GM12872 (cell line): ENCODE measurements around the gene PODXL.

Experiments used
- TF ChIP-seq, protein P1 (sequence below): IDR thresholded peaks from 3 replicates; pipeline ENCODE4 v1.5.1; 2011; ENCODE audit warnings: low read depth, mild to moderate bottlenecking, low read length, moderate library complexity; ENCODE audit not compliant: insufficient read depth

Gene PODXL

DNA sequence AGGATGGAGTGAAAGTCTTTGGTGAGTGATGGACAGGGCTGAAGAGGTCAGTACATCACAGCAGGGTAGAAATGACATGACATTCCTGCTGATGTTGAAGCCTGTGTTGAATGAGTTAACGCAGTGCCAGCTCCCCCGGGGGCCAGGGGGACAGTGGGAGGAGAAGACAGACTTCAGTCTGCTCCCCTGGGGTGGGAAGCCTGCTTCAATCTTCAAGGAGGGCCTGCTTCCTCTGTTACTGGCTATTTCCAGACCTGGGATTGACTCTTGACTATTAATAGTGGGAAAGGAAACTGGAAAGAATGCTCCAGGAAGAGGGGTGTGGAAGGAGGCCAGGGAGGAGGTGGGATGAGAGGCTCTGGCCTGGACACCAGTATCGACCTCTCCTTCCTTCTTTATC lies 27.2 kb downstream of the PODXL start:
- TF ChIP-seq, protein P1, sequence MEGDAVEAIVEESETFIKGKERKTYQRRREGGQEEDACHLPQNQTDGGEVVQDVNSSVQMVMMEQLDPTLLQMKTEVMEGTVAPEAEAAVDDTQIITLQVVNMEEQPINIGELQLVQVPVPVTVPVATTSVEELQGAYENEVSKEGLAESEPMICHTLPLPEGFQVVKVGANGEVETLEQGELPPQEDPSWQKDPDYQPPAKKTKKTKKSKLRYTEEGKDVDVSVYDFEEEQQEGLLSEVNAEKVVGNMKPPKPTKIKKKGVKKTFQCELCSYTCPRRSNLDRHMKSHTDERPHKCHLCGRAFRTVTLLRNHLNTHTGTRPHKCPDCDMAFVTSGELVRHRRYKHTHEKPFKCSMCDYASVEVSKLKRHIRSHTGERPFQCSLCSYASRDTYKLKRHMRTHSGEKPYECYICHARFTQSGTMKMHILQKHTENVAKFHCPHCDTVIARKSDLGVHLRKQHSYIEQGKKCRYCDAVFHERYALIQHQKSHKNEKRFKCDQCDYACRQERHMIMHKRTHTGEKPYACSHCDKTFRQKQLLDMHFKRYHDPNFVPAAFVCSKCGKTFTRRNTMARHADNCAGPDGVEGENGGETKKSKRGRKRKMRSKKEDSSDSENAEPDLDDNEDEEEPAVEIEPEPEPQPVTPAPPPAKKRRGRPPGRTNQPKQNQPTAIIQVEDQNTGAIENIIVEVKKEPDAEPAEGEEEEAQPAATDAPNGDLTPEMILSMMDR: no peak

DNA sequence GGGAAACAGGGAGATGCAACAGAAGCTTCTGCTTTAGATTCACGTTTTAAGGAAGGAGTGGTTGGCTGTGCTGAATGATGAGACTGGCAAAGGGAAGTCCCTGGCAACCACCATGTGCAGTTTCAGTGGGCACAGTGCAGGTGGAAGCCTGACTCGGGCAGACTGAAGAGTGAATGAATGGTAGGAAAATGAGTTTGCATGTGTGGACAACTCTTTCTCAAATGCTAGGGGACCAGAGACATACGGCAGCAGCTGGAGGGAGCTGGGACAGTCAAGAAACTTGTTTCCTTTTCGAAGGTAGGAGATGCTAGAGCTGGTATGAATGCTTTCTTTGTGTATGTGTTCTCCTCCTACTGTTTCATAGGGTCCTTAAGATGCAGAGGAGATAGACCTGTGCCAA lies 29.0 kb downstream of the PODXL start:
- TF ChIP-seq, protein P1: no peak

DNA sequence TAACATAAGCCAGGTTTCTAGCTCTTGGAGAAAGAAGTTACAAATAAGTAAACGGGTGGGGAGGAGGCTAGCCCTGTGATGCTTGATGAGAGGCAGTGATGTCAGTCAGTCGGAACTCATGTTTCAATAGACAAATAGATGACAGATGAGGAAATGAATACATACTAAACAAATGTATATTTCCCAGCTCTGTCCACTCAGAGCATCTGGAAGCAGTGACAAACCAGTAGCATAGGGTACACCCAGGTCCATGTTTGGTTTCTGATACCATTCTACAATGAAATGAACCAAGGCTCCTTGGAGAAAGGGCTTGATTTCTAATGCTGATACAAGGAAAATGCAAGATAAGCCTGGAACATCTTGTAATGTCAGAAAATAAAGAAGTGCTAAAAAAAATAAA lies 30.6 kb downstream of the PODXL start:
- TF ChIP-seq, protein P1: no peak

DNA sequence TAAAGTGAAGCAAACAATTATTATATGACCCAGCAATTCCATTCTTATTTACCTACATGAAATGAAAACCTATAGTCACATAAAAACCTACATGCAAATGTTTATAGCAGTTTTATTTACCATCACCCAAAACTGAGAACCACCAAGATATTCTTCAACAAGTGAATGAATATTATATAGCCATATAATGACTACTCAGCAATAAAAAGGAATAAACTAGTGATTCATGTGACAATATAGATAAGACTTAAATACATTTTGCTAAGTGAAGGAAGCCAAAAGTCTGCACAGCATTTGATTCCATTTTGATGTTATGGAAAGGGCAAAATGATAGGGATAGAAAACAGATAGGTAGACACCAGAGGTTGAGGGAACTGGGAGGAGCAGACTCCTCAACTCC lies 31.7 kb downstream of the PODXL start:
- TF ChIP-seq, protein P1: no peak

DNA sequence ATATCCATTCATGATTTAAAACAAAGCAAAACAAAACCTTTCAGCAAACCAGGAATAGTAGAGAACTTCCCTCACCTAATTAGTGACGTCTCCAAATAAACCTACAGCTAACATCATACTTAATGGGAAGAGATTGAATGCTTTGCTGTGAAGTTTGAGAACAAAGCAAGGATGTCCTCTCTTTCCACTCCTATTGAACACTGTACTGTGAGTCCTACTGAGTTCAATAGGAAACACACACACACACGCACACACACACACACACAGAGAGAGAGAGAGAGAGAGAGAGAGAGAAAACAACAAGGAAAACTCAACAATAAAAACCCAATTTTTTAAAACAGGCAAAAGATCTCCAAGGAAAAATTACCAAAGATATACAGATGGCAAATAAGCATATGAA lies 32.3 kb downstream of the PODXL start:
- TF ChIP-seq, protein P1: no peak

DNA sequence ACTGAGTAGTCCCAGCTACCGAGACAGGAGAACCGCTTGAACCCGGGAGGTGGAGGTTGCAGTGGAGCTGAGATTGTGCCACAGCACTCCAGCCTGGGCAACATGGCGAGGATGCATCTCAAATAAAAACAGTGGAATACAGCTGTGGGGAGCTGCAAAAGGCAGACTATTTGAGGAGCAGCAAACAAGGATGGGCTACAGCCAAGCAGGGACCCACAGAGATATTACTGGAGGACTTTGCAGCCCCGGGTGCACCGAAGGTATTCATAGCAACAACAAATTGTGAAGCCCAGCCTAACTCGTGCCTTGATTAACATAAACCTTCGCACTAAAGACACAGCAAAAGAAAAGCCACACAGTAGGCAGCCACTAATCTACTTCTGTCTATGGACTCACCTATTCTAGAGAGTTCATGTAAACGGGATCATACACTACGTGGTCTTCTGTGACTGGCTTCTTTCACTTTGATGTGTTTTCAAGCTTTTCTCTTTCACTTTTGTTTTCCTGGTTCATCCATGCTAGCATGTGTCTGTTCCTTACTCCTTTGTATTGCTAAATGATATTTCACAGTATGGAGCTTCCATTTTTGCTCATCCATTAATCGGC lies 34.0 kb downstream of the PODXL start:
- TF ChIP-seq, protein P1: no peak

DNA sequence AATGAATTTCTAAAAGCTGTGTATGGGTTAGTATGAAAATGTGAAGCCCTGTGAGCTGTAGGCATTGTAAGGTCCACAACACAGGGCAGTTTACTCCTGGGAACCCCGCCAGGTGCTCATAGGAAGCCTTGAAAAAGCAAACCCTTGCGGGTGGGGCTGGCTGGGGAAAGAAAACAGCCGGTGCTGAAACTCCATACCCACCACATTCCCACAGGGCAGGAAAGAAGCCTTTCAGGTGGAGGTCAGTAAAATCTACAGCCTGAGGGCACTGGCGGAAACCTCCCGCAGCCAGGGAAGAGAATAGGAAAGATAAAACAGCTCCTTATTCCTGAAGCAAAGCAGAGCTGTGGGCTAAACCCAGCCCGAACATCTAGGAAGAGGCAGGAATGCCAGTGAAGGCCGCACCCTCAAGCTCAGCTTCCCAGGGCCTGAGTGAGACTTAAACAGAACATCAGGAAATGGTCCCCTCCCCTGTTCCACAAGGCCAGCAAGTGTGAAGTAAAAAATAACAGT lies 34.7 kb downstream of the PODXL start:
- TF ChIP-seq, protein P1: no peak
